Activated CD4-positive, alpha-beta T cell treated with anti-CD3 and anti-CD28 coated beads, Interleukin-2, amount 10 ng/mL, durations not matched to agents 24 days and 14 days (primary cell): ENCODE results near the gene KATNBL1. TPM values are rescaled to one million over a fixed set of nuclear protein-coding genes. Genes with fewer than 3 reads are reported as not detected.

ENCODE experiments used
- total RNA-seq: library from RNA; stranded (reverse); gene quantifications from 2 replicates; pipeline ENCODE4 v1.2.3, GENCODE V29; 2022

Gene KATNBL1
- total RNA-seq, 1 donor from 2014 or later, result 44.2 TPM

Other genes with a start within 250 kb of the KATNBL1 start
- gene CHRM5, start 241.6 kb downstream of the KATNBL1 start, total RNA-seq, result not detected in 2 replicates
- 14.9 and 17.1 TPM in 2 replicates for gene AVEN, start 170.9 kb downstream of the KATNBL1 start, total RNA-seq
- gene EMC7, start 108.2 kb downstream of the KATNBL1 start, total RNA-seq, result 70.9 and 75.8 TPM in 2 replicates
- gene PGBD4, start 108.0 kb downstream of the KATNBL1 start, total RNA-seq, result 3.7 and 4.0 TPM in 2 replicates
- gene EMC4, start 14.9 kb upstream of the KATNBL1 start, total RNA-seq, result 102 and 105 TPM in 2 replicates
- gene SLC12A6, start 127.7 kb upstream of the KATNBL1 start, total RNA-seq, result 18.4 and 19.4 TPM in 2 replicates
- gene NOP10, start 133.0 kb upstream of the KATNBL1 start, total RNA-seq, result 238 and 250 TPM in 2 replicates
- not detected in 2 replicates for gene NUTM1, start 133.2 kb upstream of the KATNBL1 start, total RNA-seq
- gene LPCAT4, start 157.1 kb upstream of the KATNBL1 start, total RNA-seq, result 63.9 and 67.3 TPM in 2 replicates
- 244 and 246 TPM in 2 replicates for gene GOLGA8A, start 227.7 kb upstream of the KATNBL1 start, total RNA-seq